Hematopoietic multipotent progenitor cell treated with erythropoietin and hydrocortisone succinate and interleukin-3 and kit ligand, for 4 days (in vitro differentiated cells): ENCODE data around the gene XKR8.
A peak's percentile ranks its signal among the peaks of the same experiment; 100 is the strongest.

Experiments
- DNase-seq: peaks from one replicate; pipeline ENCODE4 v3.0.0-alpha.2; 2015

XKR8 gene, protein sequence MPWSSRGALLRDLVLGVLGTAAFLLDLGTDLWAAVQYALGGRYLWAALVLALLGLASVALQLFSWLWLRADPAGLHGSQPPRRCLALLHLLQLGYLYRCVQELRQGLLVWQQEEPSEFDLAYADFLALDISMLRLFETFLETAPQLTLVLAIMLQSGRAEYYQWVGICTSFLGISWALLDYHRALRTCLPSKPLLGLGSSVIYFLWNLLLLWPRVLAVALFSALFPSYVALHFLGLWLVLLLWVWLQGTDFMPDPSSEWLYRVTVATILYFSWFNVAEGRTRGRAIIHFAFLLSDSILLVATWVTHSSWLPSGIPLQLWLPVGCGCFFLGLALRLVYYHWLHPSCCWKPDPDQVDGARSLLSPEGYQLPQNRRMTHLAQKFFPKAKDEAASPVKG

DNA sequence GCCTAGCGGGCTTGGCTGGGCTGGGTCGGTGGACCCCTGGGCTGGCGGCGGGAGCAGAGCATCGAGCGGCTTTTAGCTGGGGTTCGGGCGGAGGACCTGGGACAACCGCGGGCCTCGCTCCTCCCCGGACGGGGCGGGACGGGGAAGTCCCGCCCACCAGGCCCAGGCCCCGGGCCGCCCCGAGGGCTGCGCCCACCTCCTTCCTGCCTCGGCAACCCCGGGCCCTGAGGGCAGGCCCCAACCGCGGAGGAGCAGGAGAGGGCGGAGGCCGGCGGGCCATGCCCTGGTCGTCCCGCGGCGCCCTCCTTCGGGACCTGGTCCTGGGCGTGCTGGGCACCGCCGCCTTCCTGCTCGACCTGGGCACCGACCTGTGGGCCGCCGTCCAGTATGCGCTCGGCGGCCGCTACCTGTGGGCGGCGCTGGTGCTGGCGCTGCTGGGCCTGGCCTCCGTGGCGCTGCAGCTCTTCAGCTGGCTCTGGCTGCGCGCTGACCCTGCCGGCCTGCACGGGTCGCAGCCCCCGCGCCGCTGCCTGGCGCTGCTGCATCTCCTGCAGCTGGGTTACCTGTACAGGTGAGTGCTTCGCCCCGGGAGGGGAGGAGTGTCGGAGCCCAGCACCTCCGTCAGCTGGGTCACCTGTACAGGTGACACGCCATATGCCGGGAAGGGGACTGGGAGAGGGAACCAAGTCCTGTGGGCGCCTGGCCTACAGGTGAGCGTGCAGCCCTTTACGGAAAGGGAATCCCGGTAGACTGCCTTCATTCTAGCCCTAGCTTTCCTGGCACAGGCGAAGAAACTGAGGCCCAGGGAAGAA lies at the start of gene XKR8:
XKR8 (plus strand) TSS at position 182 of the 812 bp plus-strand sequence; CDS start at position 279, 97 bp downstream.
- peak; percentile 94 for DNase-seq

DNA sequence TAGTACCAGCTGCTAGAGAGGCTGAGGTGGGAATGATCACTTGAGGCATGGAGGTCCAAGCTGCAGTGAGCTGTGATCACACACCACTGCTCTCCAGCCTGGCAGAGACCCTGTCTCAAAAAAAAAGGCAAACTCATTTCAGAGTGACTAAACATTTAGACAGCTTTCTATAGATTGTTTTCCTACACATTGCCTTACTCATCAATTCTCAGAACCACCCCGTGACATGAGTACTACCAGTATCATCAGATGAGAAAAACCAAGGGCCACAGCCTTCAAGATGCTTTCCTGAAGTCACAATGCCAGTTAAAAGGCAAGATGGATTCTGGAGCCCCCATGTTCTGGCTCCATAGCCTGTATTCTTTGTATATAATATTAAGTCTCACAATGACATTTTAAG lies 47.3 kb upstream of the XKR8 start:
- no peak for DNase-seq

DNA sequence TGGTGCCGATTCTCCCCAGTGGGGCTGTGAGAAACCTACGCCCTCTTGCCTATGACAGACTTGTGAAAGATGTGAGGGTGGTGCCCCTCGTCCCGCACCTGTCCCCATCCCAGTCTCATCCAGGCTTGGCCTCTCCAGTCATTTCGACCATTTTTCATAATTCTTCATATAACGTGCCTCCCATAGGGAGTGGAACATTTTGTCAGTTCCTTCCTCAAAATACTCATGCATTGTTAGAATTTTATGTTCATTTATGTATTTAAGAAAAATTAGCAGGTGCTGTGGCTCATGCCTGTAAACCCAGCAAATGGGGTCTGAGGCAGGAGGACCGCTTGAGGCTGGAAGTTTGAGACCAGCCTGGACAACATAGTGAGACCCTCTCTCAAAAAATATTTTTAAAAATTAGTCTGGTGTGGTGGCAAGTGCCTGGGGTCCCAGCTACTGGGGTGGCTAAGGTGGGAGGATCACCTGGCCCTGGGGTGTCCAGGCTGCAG lies 44.6 kb upstream of the XKR8 start:
- DNase-seq = no peak

DNA sequence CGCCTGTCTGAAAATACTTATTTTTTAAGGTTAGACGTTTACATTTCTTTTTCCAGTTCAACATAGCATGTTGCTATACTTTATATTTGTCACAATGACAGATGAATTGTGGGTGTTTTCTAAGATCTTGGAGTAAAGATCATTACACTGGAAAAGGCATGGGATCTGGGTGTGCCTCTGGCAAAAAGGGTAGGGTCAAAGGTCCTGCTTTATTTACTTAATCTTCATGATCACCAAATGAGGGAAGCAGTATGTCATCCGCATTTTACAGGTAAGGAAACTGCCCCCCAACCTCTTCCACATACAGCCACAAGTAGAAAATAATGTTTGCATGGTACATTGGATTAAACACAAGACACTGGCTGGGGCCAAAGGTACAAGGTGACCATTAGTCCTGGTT lies 37.5 kb upstream of the XKR8 start:
- no peak for DNase-seq

DNA sequence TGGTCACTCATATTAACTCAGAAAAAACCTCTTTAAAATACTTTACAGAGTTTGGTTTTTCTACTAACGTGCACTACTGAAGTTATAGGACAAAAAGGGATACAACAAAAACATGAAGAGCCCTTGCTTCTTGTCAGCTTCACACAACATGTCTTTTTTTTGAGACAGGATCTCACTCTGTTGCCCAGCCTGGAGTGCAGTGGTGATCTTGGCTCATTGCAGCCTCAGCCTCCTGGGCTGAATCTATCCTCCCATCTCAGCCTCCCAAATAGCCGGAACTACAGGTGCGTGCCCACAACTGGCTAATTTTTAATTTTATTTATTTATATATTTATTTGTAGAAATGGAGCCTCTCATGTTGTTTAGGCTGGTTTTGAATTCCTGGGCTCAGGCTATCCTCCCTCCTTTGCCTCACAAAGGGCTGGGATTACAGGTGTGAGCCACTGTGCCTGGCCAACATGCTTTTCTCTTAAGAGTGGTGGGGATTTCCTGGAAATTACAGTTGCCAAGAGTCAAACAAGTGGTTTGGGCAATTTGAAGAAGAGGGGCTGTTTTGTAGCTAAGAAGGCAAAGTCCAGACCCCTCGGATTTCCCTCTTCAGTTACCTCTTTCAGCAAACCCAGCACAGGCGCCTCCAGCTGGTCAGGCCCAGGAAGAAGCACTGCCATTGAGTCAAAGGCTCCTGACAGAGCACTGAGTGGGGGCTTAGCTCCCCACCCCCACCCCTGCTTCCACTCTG lies 31.4 kb upstream of the XKR8 start:
- DNase-seq = no peak

DNA sequence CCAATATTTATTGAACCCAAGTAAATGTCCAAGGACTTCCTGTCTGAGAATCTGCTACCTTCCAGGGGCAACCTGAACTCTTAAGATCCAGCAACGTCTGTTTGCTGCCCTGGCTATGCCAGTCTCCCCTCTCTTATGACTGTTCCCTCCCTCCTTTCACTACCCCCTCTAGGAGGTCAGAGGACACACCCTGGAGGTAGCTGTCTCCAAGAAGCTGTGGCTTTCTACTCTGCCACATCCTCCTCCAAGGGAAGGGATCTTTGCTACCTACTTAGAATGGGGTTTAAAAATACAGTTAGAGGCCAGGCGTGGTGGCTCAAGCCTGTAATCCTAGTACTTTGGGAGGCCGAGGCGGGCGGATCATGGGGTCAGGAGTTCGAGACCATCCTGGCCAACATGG lies 28.6 kb upstream of the XKR8 start:
- DNase-seq = no peak

DNA sequence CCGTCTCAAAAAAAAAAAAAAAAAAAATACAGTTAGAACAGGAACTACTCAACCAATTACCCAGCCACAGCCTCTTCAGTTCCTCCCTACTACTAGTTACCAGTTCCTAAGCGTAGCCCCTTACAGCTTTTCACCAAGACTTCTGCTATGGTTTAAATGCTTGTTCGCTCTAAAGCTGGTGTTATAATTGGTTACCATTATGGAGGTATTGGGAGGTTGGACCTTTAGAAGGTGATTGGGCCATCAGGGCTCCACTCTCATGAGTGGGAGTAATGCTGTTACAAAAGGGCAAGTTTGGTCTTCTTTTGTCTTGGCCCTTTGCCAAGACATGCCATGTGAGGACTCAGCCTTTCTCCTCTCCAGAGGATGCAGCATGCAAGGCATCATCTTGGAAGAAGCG lies 28.0 kb upstream of the XKR8 start:
- peak; percentile 57 for DNase-seq

DNA sequence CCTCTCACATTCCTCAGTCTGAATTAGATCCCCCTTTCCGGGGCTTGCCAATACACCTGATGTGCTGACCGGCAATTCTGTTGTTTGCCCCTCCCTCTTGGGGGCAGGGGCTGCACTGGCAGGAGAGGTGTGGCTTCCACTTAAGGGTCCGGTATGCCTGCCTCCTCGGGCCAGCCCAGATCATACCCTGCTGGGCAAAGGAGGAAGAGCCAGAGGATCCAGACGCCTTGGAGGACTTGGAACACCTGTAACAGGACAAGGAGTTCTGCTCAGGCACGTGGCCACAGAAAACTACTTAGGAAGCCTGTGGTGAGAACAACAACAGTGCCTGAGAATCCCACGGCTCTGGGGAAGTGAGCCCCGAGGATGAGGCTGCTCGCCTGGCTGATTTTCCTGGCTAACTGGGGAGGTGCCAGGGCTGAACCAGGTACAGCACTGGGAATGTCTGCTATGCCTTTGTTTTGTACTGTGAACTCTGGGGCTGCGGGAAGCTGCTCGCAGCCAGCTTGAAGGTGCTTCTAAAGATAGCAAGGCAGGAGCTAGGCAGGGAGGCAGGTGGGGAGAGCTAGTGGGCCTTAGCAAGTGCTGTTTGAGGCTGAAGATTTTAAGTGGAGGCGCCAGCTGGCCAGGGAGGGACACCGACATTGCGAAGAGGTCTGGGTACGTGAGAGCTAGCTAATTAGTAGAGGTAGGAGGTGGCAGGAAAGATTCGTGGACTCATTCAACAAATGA lies 24.8 kb upstream of the XKR8 start, which contains the start of gene SMPDL3B:
SMPDL3B (plus strand) TSS at position 183 of the 732 bp plus-strand sequence; CDS start at position 367, 184 bp downstream.
- peak; percentile 65 for DNase-seq

DNA sequence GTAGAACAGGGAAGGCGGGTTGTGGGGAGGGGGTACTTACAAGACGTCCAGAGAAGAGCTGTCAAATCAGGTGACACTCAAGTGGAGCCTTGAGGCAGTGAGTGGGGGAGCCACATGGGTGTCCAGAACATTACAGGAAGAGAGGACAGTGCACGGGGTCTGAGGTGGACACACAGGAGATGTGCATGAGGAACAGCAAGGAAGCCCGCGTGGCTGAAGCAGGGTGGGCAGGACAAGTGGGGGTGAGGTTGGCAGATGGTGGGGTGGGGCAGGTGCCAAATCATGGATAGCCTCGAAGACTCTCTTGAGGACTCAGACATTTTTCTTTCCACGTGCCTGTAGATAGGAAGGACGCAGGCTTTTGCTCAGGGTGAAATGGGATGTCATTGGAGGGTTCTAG lies 24.1 kb upstream of the XKR8 start:
- DNase-seq = no peak

DNA sequence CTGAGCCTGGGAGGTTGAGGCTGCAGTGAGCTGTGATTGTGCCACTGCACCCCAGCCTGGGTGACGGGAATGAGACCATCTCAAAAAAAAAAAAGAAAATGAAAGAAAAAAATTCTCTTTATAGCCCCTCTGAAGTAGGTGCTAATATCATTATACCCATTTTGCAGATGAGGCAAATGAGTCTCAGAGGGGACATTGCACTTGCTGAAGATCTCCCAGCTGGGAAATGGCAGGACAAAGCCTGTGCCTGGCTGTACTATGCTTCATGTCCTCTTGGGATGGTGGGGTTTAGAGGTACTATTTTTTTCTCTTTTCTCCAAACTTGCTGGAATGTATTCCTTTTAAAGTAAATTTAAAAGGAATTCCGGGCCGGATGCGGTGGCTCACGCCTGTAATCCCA lies 23.4 kb upstream of the XKR8 start:
- no peak for DNase-seq

DNA sequence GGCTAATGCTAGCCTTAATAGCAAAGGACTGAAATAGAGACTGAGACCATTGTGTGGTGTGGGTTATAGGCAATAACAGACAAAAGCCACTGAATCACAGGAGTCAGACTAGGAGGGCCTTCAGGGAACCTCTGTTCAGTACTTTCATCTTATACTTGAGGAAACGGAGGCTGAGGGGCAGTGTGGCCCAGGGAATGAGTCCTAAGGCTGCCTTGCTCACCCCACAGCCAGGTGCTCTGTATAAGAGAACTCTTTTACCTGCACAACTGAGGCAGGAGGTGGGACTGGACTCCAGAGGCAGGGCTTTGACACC lies 22.3 kb upstream of the XKR8 start:
- no peak for DNase-seq

DNA sequence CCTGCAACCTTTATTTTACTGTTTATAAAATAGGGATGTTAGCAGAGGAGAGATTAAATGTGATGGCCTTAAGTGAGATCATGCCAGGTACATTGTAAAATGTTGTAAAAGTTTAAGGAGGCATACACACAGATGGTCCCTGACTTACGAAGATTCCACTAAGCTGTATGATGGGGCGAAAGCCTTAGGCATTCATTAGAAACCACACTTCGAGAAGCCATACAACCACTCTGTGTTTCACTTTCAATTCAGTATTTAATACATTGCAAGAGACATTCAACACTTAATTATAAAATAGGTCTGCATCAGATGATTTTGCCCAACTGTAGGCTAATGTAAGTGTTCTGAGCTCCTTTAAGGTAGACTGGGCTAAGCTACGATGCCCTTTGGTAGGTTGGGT lies 21.3 kb upstream of the XKR8 start:
- DNase-seq = no peak

DNA sequence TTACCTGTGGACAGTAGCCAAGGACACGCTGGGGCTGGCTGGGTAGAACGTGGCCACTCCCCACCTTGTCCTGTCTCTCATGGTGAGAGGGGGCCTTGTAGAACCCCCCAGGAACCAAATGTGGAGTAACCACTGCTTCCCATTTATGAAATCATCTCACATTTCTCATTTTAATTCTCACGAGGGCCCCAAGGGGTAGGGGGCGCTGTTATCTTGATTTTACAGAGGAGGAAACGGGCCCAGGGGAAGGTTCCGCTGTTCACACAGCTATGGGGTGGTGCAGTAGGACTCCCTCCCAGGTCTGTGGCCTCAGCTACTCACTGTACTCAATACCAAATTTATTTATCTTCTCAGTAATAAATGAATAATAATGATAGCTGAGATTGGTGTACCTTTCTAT lies 19.5 kb upstream of the XKR8 start:
- peak; percentile 86 for DNase-seq

DNA sequence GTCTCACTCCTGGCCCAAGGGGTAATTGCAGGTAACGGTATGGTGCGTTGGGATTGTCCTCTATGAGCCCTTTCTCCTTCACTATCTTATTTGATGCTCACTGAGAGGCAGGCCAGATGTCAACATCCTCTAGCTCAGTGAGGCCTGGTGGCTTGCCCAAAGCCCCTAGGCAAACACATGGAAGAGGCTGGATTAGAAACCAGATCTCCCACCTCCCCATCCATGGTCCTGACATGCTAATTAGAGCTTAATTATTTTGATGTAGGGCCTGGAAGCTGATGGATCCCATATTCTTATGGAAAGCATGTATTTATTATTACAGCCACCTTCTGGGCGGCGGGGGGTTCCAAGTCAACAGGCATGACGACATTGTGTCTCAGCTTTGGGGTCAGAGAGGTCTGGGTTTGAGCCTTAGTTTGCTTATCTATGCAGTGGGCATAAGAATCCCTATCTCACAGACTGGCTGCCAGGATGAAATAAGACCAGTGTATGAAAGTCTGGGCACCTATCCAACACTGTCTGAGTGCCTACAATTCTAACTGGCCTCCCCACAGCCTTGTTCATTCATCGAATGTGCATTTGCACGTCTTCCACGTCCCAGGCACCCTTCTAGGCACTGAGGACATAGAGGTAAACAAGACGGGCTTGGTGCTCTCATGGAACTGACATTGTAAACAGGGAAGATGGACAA lies 18.8 kb upstream of the XKR8 start:
- peak; percentile 71 for DNase-seq

DNA sequence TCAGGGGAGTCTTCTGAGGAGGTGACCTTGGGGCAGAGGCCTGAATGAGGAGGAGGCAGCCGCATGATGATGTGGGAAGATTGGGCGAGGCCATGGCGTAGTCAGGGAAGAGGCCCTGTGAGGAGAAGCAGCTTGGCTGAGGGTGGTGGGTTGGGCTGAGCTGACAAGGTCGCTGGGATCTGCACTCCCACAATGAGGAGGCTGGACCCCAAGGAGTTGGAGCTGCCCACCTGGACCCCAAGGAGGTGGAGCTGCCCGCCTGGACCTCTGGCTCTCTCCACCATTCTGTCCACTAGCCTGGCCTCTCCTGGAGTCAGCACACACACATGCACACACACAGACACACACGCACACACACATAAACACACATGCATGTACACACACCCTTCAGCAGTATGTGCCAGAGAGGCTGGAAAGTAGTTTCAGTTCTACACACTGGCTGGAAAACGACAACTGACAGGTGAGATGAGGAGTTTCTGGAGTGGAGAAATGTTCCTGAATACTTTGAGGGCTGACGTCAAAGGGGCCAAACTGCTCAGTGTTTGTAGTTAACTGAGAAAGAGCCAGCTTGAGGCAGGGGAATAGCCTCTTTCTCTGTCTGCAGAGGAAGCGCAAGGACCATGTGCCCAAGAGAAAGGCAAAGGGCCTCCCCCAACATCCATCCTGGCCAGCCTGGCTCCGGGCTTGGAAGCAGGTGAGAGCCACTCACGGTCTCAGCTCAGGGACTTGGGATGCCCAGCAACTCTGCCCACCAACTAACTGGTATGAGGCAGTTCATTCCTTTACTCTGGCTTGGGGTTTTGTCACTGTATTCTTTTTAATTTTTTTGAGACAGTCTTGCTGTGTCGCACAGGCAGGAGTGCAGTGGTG lies 17.9 kb upstream of the XKR8 start:
- DNase-seq = no peak

DNA sequence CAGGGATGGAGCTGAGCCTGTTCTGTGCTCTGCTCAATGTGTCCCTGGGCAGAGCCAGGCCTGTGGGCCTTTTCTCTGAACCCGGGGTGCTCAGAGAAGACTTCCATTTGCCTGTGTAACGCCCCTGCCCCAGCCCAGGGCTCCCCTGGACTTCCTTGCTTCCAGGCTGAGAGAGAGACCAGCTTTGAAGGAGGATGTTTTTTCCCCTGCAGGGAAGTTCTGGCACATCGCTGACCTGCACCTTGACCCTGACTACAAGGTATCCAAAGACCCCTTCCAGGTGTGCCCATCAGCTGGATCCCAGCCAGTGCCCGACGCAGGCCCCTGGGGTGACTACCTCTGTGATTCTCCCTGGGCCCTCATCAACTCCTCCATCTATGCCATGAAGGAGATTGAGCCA lies 14.8 kb upstream of the XKR8 start:
- DNase-seq = no peak

DNA sequence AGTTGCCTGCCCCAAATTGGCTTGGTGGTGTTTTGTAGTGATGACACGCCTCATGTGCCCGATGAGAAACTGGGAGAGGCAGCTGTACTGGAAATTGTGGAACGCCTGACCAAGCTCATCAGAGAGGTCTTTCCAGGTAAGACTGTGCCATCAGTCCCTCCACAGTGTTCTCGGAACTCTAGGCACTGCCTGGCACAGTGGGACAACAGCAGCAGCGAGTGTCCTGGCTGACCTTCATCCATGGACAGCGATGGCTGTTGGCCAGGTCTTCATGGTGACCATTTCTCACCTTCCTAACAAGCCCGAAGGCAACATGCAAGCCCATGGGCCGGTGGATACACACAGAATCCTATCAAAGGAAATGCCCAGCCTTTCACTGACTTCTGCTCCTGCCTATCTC lies 10.7 kb upstream of the XKR8 start:
- DNase-seq = no peak

DNA sequence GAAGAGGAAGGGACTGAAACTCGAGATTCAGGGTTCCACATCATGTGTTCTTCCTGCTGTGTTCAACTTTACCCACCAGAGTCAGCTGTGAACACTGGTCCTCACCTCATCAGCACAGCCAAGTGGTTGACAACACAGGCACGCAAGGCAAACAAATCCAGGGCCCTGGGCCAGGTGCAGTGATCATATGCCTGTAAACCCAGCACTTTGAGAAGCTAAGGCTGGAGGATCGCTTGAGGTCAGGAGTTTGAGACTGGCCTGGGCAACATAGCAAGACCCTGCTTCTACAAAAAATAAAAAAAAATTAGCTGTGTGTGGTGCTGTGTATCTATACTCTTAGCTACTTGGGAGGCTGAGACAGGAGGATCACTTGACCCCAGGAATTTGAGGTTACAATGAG lies 8.4 kb upstream of the XKR8 start:
- no peak for DNase-seq

DNA sequence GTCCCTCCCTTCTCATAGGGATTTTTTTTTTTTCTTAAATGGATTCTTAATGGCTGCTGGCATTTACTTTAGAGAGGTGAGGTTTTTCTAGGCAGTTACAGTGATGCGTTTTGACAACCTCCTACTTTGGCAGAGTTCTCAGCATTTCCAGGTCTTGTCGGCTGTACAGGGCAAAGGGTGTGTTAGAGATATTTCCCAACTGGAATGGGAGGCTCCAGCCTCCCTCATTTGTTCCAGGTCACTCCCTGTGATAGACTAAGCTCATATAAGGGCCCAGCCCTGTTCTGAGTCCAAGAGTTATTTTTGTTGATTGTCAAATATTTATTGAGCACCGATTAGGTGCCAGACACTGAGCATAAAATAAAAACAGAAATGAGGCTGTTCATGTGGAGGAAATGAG lies 7.6 kb upstream of the XKR8 start:
- DNase-seq = no peak

DNA sequence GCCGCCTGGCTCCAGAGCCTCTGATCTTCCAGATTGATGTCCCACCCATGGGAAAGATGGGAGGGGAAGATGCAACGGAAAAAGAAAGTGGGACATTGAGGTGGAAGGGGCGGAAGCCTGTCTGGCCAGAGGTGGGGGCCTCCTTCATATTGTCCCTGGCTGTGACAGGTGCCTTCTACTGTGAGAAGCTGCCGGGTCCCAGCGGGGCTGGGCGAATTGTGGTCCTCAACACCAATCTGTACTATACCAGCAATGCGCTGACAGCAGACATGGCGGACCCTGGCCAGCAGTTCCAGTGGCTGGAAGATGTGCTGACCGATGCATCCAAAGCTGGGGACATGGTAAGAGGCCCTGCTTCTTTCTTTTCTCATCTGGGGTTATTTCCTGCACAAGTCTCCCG lies 5.6 kb upstream of the XKR8 start:
- DNase-seq = no peak

DNA sequence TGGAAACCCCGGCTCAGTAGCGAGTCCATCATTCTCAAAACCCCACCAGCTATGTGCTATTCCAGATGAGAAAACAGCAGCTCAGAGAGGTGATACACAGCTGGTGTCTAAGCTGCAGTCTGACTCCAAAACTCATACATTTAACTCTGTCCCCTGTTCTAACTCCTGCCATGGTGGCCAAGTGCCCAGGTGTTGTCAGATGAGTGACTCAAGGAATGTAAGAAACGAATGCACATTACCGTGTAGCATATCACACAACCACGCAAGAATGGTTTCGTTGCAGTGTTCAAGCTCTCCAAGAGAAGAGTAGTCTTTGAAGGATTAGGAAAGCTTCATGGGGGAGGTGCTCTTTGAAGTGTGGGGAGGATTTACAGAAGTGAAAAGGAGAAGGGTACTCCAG lies 4.7 kb upstream of the XKR8 start:
- DNase-seq = no peak
